ENCODE measurements around the gene ATP1A1. TPM values are rescaled to one million over a fixed set of nuclear protein-coding genes. Genes with fewer than 3 reads are reported as not detected.

ATP1A1 gene
- total RNA-seq, 1 experiment from 2014 or later: 181 TPM

DNA sequence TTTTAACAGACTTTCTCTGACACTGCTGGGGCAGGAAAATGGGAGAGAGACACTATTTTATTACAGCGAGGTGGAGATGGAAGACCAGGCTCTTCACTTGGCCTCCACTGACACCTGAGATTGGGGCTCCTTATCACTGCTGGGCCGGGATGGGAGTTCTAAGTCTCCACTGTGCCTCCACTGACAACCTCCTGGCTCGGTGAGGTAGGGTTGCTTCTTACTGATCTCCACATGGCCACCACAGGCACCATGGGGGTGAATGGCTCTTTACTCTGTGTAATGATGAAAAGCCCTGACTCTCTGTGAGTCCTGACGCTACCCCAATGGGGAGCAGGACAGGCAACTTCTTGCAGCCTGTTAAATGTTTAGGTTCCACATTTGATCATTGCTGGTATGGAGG, 67.7 kb downstream of the ATP1A1 start:
- ChIA-PET POLR2A (ENCODE audit: unreplicated experiment) (no interaction called here), CTCF (no interaction called here)

DNA sequence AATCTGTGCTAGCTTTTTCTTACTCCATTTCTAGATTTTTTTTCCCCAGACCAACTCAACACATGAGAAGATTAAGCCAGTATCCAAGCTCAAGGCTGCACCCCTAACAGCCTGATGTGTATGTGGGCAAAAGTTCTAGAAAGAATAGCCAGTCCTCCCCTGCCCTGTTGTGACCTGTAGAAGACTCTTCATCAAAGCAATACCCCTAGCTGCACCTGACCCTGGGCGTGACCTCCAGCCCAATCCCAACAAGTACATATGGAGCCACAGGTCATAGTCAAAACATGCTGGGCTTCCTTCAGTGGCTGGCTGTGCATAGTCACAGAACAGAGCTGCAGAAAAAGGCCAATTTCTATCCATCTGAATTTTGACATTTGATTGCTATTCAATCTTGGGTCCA, 72.5 kb downstream of the ATP1A1 start:
- H2AFZ ChIP-seq (ENCODE audit: low read length): no peak overlapping the region
- BruUV-seq (replicated peaks): no TSS peak

More for the DNA sequence above, 67.7 kb downstream of the ATP1A1 start:
- no TSS peak for BruUV-seq (replicated peaks)
- no peaks in the 10 kb centered on the region for H3K4me1 ChIP-seq (ENCODE audit: insufficient read depth, low read length)
- ATAC-seq (no peak), DNase-seq (no peak)
- H3K4me3 ChIP-seq (ENCODE audit: low read length): no peak overlapping the region
- no peak overlapping the region for H3K27ac ChIP-seq (ENCODE audit: low read length)
- H2AFZ ChIP-seq (ENCODE audit: low read length): no peak overlapping the region
- peaks cover 43% of the 10 kb centered on the region; the same call in 1 of the 2 replicates for H3K27me3 ChIP-seq (ENCODE audit: low read length)
- TF ChIP-seq EZH2phosphoT487 (IDR thresholded peaks at IDR 0.05; ENCODE audit: borderline replicate concordance, low read length) (no peak), EZH2 (IDR thresholded peaks at IDR 0.05; ENCODE audit: low read length, unreplicated experiment) (no peak)
- TF ChIP-seq, protein P1, sequence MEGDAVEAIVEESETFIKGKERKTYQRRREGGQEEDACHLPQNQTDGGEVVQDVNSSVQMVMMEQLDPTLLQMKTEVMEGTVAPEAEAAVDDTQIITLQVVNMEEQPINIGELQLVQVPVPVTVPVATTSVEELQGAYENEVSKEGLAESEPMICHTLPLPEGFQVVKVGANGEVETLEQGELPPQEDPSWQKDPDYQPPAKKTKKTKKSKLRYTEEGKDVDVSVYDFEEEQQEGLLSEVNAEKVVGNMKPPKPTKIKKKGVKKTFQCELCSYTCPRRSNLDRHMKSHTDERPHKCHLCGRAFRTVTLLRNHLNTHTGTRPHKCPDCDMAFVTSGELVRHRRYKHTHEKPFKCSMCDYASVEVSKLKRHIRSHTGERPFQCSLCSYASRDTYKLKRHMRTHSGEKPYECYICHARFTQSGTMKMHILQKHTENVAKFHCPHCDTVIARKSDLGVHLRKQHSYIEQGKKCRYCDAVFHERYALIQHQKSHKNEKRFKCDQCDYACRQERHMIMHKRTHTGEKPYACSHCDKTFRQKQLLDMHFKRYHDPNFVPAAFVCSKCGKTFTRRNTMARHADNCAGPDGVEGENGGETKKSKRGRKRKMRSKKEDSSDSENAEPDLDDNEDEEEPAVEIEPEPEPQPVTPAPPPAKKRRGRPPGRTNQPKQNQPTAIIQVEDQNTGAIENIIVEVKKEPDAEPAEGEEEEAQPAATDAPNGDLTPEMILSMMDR (conservative IDR thresholded peaks at IDR 0.05; ENCODE audit: low read depth, low read length): no peak
- no peak overlapping the region for H3K4me2 ChIP-seq (ENCODE audit: low read length)
- H3K36me3 ChIP-seq (ENCODE audit: low read depth, low read length): no peaks in the 10 kb centered on the region
- no peaks in the 10 kb centered on the region for H3K9me2 ChIP-seq (replicated peaks; ENCODE audit: low read length)
- H3K9ac ChIP-seq (ENCODE audit: low read length): no peak overlapping the region
- no peaks in the 10 kb centered on the region for H3K9me3 ChIP-seq (ENCODE audit: low read length)
- intact Hi-C loops (cut with micrococcal nuclease): no loop called here
- no peaks in the 10 kb centered on the region for H4K20me1 ChIP-seq (ENCODE audit: low read length)
- no peaks in the 10 kb centered on the region for H3K79me2 ChIP-seq (ENCODE audit: low read length)
- no peaks in the 10 kb centered on the region for H3F3A ChIP-seq (ENCODE audit: low read length, unreplicated experiment)

GRCh38 chr1:116446686-116447085, 73.6 kb downstream of the ATP1A1 start:
- no peak overlapping the region for H3K27ac ChIP-seq (ENCODE audit: low read length)
- H3K4me2 ChIP-seq (ENCODE audit: low read length): no peak overlapping the region
- no peaks in the 10 kb centered on the region for H4K20me1 ChIP-seq (ENCODE audit: low read length)
- no peaks in the 10 kb centered on the region for H3K9me2 ChIP-seq (replicated peaks; ENCODE audit: low read length)
- no peaks in the 10 kb centered on the region for H3K36me3 ChIP-seq (ENCODE audit: low read depth, low read length)
- no peaks in the 10 kb centered on the region for H3F3A ChIP-seq (ENCODE audit: low read length, unreplicated experiment)
- no peaks in the 10 kb centered on the region for H3K9me3 ChIP-seq (ENCODE audit: low read length)
- intact Hi-C loops (cut with micrococcal nuclease): no loop called here
- H3K9ac ChIP-seq (ENCODE audit: low read length): no peak overlapping the region
- DNase-seq (no peak), ATAC-seq (no peak)
- CTCF ChIA-PET: no interaction called here
- TF ChIP-seq, protein P1 (conservative IDR thresholded peaks at IDR 0.05; ENCODE audit: low read depth, low read length): no peak
- TF ChIP-seq EZH2 (IDR thresholded peaks at IDR 0.05; ENCODE audit: low read length, unreplicated experiment) (no peak), EZH2phosphoT487 (IDR thresholded peaks at IDR 0.05; ENCODE audit: borderline replicate concordance, low read length) (no peak)
- H3K79me2 ChIP-seq (ENCODE audit: low read length): no peaks in the 10 kb centered on the region
- POLR2A ChIA-PET (ENCODE audit: unreplicated experiment): no interaction called here
- no peak overlapping the region for H3K4me3 ChIP-seq (ENCODE audit: low read length)
- H3K27me3 ChIP-seq (ENCODE audit: low read length): peaks cover 13% of the 10 kb centered on the region; the same call in 1 of the 2 replicates
- H2AFZ ChIP-seq (ENCODE audit: low read length): no peak overlapping the region
- peaks cover 9% of the 10 kb centered on the region; the same call in 1 of the 2 replicates for H3K4me1 ChIP-seq (ENCODE audit: insufficient read depth, low read length)
- BruUV-seq (replicated peaks): no TSS peak

More for the DNA sequence above, 72.5 kb downstream of the ATP1A1 start:
- Histone ChIP-seq H3K4me2 (ENCODE audit: low read length) (no peak overlapping the region), H3K4me3 (ENCODE audit: low read length) (no peak overlapping the region), H3K36me3 (ENCODE audit: low read depth, low read length) (no peaks in the 10 kb centered on the region), H3K27me3 (ENCODE audit: low read length) (peaks cover 25% of the 10 kb centered on the region; the same call in 1 of the 2 replicates), H3K9me3 (ENCODE audit: low read length) (no peaks in the 10 kb centered on the region), H3K9me2 (replicated peaks; ENCODE audit: low read length) (no peaks in the 10 kb centered on the region), H3K27ac (ENCODE audit: low read length) (no peak overlapping the region), H3K4me1 (ENCODE audit: insufficient read depth, low read length) (peaks cover 9% of the 10 kb centered on the region; the same call in 1 of the 2 replicates), H3F3A (ENCODE audit: low read length, unreplicated experiment) (no peaks in the 10 kb centered on the region), H3K9ac (ENCODE audit: low read length) (no peak overlapping the region), H3K79me2 (ENCODE audit: low read length) (no peaks in the 10 kb centered on the region), H4K20me1 (ENCODE audit: low read length) (no peaks in the 10 kb centered on the region)
- ChIA-PET CTCF (no interaction called here), POLR2A (ENCODE audit: unreplicated experiment) (no interaction called here)
- TF ChIP-seq EZH2 (IDR thresholded peaks at IDR 0.05; ENCODE audit: low read length, unreplicated experiment) (no peak), EZH2phosphoT487 (IDR thresholded peaks at IDR 0.05; ENCODE audit: borderline replicate concordance, low read length) (no peak)
- TF ChIP-seq, protein P1 (conservative IDR thresholded peaks at IDR 0.05; ENCODE audit: low read depth, low read length): no peak
- intact Hi-C loops (cut with micrococcal nuclease): no loop called here
- no peak for DNase-seq
- no peak for ATAC-seq

Measured in PC-3 (cell line).